ENCODE measurements around the gene TMEM190. TPM values are rescaled to one million over a fixed set of nuclear protein-coding genes. Genes with fewer than 3 reads are reported as not detected.
A peak's percentile ranks its signal among the peaks of the same experiment; 100 is the strongest.

TMEM190 gene
- total and polyA plus RNA-seq, 2 donors (not counting 1 experiment from before 2014, with no cell fraction given) = not detected

DNA sequence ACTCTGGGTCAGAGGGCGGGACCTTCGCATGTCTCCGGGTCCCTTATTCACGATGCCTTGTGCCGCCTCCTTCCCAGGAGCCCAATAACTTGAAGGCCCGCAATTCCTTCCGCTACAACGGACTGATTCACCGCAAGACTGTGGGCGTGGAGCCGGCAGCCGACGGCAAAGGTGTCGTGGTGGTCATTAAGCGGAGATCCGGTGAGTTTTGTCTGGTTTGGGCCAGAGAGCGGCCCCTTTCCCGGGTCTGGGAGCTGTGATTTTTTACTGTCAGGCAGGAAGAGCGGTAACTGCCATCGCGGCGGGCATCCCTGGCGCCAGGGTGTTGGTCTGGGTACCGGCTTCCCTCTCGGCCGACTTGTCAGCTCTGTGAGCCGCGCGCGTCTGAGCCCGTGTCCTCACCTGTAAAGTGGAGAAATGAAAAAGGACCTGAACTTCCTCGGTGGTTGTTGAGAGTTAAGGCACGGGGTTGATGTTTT lies 9.9 kb downstream of the TMEM190 start:
- TF ChIP-seq, protein P1, sequence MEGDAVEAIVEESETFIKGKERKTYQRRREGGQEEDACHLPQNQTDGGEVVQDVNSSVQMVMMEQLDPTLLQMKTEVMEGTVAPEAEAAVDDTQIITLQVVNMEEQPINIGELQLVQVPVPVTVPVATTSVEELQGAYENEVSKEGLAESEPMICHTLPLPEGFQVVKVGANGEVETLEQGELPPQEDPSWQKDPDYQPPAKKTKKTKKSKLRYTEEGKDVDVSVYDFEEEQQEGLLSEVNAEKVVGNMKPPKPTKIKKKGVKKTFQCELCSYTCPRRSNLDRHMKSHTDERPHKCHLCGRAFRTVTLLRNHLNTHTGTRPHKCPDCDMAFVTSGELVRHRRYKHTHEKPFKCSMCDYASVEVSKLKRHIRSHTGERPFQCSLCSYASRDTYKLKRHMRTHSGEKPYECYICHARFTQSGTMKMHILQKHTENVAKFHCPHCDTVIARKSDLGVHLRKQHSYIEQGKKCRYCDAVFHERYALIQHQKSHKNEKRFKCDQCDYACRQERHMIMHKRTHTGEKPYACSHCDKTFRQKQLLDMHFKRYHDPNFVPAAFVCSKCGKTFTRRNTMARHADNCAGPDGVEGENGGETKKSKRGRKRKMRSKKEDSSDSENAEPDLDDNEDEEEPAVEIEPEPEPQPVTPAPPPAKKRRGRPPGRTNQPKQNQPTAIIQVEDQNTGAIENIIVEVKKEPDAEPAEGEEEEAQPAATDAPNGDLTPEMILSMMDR (IDR thresholded peaks at IDR 0.05) = no peak
- no peak for TF ChIP-seq EZH2 (IDR thresholded peaks at IDR 0.05; ENCODE audit: borderline replicate concordance, insufficient read depth, low read depth, low read length, poor library complexity, severe bottlenecking)
- ATAC-seq (ENCODE audit: low read depth) (no peak), DNase-seq (no peak)
- H3K27me3 ChIP-seq (replicated peaks in 1 of 4; ENCODE audit: control extremely low read depth in 1 of 4, control insufficient read depth in 3 of 4, insufficient read depth in 4 of 4, low read length in 3 of 4) = no peaks in the 10 kb centered on the region
- H4K20me1 ChIP-seq (ENCODE audit: control insufficient read depth, insufficient read depth, low read length, poor library complexity, severe bottlenecking) = peaks cover 62% of the 10 kb centered on the region
- CTCF ChIA-PET = no interaction called here
- H3K4me3 ChIP-seq (ENCODE audit: control extremely low read depth in 1 of 5, extremely low read depth in 1 of 5, insufficient read depth in 1 of 5, low read depth in 2 of 5, low read length in 4 of 5) = peak overlapping the region; percentile 85 to 99 (median 97)
- intact Hi-C loops (cut with micrococcal nuclease) = no loop called here
- peaks cover 46% of the 10 kb centered on the region for H3K79me2 ChIP-seq (ENCODE audit: control insufficient read depth, insufficient read depth, low read length)
- H3K4me1 ChIP-seq (ENCODE audit: control insufficient read depth in 2 of 2, insufficient read depth in 2 of 2, low read length in 2 of 2) = peaks cover 40 to 57% of the 10 kb centered on the region in 2 donors
- POLR2A ChIA-PET = interaction anchor here (1.1 to 1.3 kb wide), 2 partner anchors 21 to 132 kb away, joined by 3 to 7 read pairs; partner anchors contain the start of gene UBE2S
- peak overlapping the region; percentile 96 for H3K27ac ChIP-seq (ENCODE audit: low read length in 2 of 2)
- Mint-ChIP-seq H3K4me3 (peak overlapping the region; percentile 100), H3K4me1 (peaks cover 68% of the 10 kb centered on the region), H3K9me3 (ENCODE audit: insufficient read depth) (no peaks in the 10 kb centered on the region), H3K27ac (peak overlapping the region; percentile 100), H3K27me3 (no peaks in the 10 kb centered on the region)
- H3K9me3 ChIP-seq (ENCODE audit: control extremely low read depth in 1 of 3, control insufficient read depth in 2 of 3, insufficient read depth in 1 of 3, low read length in 2 of 3) = no peaks in the 10 kb centered on the region
- H3K4me2 ChIP-seq (replicated peaks; ENCODE audit: low read depth, low read length, poor library complexity, severe bottlenecking) = peak overlapping the region; percentile 74
- no peak overlapping the region for H2AFZ ChIP-seq (ENCODE audit: insufficient read depth, low read depth, low read length, poor library complexity, severe bottlenecking)
- H3K36me3 ChIP-seq (replicated peaks in 1 of 2; ENCODE audit: control extremely low read depth in 1 of 2, control insufficient read depth in 1 of 2, extremely low read depth in 1 of 2, insufficient read depth in 2 of 2, low read length in 1 of 2) = peaks cover 3 to 46% of the 10 kb centered on the region in 2 experiments
- 4% methylated on average over 31 of the region's 33 CpGs for WGBS (ENCODE audit: insufficient coverage)
- H3K9ac ChIP-seq (ENCODE audit: low read length) = peak overlapping the region; percentile 96

DNA sequence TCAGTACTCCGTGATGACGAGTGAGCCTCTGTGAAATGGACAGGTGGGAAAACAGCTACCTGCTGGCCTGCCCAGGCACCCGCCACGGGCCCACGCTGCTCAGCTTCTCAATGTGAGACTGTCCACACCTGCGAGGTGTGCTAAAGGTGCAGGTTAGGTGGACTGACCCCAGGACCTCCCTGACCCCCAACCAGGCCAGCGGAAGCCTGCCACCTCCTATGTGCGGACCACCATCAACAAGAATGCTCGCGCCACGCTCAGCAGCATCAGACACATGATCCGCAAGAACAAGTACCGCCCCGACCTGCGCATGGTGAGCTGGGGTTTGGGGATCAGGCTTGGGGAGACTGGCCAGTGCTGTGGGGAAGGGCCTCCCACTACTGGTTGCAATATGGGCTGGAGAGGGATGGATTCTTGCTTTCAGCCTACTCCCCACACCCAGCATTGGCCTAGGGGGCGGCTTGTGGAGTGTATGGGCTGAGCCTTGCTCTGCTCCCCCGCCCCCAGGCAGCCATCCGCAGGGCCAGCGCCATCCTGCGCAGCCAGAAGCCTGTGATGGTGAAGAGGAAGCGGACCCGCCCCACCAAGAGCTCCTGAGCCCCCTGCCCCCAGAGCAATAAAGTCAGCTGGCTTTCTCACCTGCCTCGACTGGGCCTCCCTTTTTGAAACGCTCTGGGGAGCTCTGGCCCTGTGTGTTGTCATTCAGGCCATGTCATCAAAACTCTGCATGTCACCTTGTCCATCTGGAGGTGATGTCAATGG lies 11.3 kb downstream of the TMEM190 start:
- Histone ChIP-seq H3K79me2 (ENCODE audit: control insufficient read depth, insufficient read depth, low read length) (peaks cover 35% of the 10 kb centered on the region), H4K20me1 (ENCODE audit: control insufficient read depth, insufficient read depth, low read length, poor library complexity, severe bottlenecking) (peaks cover 69% of the 10 kb centered on the region), H3K4me1 (ENCODE audit: control insufficient read depth in 2 of 2, insufficient read depth in 2 of 2, low read length in 2 of 2) (peaks cover 40 to 53% of the 10 kb centered on the region in 2 donors), H3K27me3 (replicated peaks in 1 of 4; ENCODE audit: control extremely low read depth in 1 of 4, control insufficient read depth in 3 of 4, insufficient read depth in 4 of 4, low read length in 3 of 4) (no peaks in the 10 kb centered on the region), H3K36me3 (replicated peaks in 1 of 2; ENCODE audit: control extremely low read depth in 1 of 2, control insufficient read depth in 1 of 2, extremely low read depth in 1 of 2, insufficient read depth in 2 of 2, low read length in 1 of 2) (peaks cover 3 to 48% of the 10 kb centered on the region in 2 experiments), H3K9me3 (ENCODE audit: control extremely low read depth in 1 of 3, control insufficient read depth in 2 of 3, insufficient read depth in 1 of 3, low read length in 2 of 3) (no peaks in the 10 kb centered on the region), H2AFZ (ENCODE audit: insufficient read depth, low read depth, low read length, poor library complexity, severe bottlenecking) (no peak overlapping the region), H3K4me2 (replicated peaks; ENCODE audit: low read depth, low read length, poor library complexity, severe bottlenecking) (peak overlapping the region; percentile 74), H3K9ac (ENCODE audit: low read length) (peak overlapping the region; percentile 96), H3K27ac (ENCODE audit: low read length in 2 of 2) (peak overlapping the region in 1 of 2 donors; percentile 96), H3K4me3 (ENCODE audit: control extremely low read depth in 1 of 5, extremely low read depth in 1 of 5, insufficient read depth in 1 of 5, low read depth in 2 of 5, low read length in 4 of 5) (peak overlapping the region in 1 of 5 experiments; percentile 87)
- intact Hi-C loops (cut with micrococcal nuclease) = no loop called here
- POLR2A ChIA-PET = interaction anchor here (0.9 kb wide), 1 partner anchor 20 kb away, joined by 5 read pairs; the partner anchor contains the start of gene UBE2S
- 90% methylated on average over 19 of the region's 24 CpGs for WGBS (ENCODE audit: insufficient coverage)
- H3K4me3 Mint-ChIP-seq = peak overlapping the region; percentile 100
- no peaks in the 10 kb centered on the region for H3K27me3 Mint-ChIP-seq
- H3K27ac Mint-ChIP-seq = peak overlapping the region; percentile 26
- no peak for ATAC-seq (ENCODE audit: low read depth)
- DNase-seq = no peak
- peaks cover 62% of the 10 kb centered on the region for H3K4me1 Mint-ChIP-seq
- CTCF ChIA-PET = interaction anchor here (0.9 to 2.3 kb wide), 3 partner anchors 86 to 116 kb away, joined by 3 to 6 read pairs (median 5); no protein-coding TSS in a partner anchor
- TF ChIP-seq EZH2 (IDR thresholded peaks at IDR 0.05; ENCODE audit: borderline replicate concordance, insufficient read depth, low read depth, low read length, poor library complexity, severe bottlenecking) = no peak
- TF ChIP-seq, protein P1 (IDR thresholded peaks at IDR 0.05) = no peak
- no peaks in the 10 kb centered on the region for H3K9me3 Mint-ChIP-seq (ENCODE audit: insufficient read depth)

All from B cell (primary cell).